ENCODE measurements around the gene C6orf62. TPM values are rescaled to one million over a fixed set of nuclear protein-coding genes. Genes with fewer than 3 reads are reported as not detected.

The C6orf62 gene
- total and polyA plus RNA-seq, 2 experiments from 2014 or later: 66.7 to 79.9 TPM

DNA sequence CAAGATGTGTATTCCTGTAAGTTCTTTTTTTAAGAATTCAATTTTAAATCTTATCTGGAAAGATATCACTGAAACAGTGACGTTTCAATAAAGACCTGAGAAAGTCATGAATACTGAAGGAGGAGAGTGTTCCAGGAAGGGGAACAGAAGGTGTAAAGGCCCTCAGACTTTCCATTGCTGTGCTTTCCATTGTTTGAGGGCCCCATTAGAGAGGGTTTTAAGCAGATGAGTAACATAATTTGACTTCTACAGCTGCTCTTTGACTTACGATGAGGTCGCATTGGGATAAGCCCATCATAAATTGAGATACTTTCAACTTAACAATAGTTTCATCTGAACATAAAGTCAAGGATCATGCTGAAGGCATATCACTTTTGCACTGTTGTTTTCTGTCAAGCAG is 27.4 kb downstream of the C6orf62 start (continued):
- TF ChIP-seq, protein P1, sequence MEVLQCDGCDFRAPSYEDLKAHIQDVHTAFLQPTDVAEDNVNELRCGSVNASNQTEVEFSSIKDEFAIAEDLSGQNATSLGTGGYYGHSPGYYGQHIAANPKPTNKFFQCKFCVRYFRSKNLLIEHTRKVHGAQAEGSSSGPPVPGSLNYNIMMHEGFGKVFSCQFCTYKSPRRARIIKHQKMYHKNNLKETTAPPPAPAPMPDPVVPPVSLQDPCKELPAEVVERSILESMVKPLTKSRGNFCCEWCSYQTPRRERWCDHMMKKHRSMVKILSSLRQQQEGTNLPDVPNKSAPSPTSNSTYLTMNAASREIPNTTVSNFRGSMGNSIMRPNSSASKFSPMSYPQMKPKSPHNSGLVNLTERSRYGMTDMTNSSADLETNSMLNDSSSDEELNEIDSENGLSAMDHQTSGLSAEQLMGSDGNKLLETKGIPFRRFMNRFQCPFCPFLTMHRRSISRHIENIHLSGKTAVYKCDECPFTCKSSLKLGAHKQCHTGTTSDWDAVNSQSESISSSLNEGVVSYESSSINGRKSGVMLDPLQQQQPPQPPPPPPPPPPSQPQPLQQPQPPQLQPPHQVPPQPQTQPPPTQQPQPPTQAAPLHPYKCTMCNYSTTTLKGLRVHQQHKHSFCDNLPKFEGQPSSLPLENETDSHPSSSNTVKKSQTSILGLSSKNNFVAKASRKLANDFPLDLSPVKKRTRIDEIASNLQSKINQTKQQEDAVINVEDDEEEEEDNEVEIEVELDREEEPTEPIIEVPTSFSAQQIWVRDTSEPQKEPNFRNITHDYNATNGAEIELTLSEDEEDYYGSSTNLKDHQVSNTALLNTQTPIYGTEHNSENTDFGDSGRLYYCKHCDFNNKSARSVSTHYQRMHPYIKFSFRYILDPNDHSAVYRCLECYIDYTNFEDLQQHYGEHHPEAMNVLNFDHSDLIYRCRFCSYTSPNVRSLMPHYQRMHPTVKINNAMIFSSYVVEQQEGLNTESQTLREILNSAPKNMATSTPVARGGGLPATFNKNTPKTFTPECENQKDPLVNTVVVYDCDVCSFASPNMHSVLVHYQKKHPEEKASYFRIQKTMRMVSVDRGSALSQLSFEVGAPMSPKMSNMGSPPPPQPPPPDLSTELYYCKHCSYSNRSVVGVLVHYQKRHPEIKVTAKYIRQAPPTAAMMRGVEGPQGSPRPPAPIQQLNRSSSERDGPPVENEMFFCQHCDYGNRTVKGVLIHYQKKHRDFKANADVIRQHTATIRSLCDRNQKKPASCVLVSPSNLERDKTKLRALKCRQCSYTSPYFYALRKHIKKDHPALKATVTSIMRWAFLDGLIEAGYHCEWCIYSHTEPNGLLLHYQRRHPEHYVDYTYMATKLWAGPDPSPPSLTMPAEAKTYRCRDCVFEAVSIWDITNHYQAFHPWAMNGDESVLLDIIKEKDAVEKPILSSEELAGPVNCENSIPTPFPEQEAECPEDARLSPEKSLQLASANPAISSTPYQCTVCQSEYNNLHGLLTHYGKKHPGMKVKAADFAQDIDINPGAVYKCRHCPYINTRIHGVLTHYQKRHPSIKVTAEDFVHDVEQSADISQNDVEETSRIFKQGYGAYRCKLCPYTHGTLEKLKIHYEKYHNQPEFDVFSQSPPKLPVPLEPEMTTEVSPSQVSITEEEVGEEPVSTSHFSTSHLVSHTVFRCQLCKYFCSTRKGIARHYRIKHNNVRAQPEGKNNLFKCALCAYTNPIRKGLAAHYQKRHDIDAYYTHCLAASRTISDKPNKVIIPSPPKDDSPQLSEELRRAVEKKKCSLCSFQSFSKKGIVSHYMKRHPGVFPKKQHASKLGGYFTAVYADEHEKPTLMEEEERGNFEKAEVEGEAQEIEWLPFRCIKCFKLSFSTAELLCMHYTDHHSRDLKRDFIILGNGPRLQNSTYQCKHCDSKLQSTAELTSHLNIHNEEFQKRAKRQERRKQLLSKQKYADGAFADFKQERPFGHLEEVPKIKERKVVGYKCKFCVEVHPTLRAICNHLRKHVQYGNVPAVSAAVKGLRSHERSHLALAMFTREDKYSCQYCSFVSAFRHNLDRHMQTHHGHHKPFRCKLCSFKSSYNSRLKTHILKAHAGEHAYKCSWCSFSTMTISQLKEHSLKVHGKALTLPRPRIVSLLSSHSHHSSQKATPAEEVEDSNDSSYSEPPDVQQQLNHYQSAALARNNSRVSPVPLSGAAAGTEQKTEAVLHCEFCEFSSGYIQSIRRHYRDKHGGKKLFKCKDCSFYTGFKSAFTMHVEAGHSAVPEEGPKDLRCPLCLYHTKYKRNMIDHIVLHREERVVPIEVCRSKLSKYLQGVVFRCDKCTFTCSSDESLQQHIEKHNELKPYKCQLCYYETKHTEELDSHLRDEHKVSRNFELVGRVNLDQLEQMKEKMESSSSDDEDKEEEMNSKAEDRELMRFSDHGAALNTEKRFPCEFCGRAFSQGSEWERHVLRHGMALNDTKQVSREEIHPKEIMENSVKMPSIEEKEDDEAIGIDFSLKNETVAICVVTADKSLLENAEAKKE (CRISPR knock-in tag; IDR thresholded peaks at IDR 0.05): no peak

DNA sequence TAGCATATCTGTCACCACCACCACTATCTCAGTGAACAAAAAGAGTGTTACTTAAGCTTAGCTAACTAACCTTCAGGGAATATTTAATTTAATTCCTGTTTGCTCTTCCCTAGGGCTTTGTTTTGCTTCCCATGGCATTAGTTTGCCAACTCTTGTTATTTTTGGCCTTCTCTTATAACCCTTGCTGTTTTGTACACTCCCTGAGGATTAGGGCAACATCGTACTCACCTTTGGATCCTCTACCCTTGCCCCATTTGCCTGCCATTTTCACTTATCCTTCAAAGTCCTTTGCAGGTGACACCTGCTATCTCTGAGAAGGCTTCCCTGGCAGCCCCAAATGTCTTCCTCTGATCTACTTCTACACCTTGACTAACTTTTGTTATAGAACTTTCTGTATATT is 28.4 kb downstream of the C6orf62 start:
- Mint-ChIP-seq H3K4me3 (no peak overlapping the region), H3K27me3 (ENCODE audit: insufficient read depth, low read depth, poor library complexity) (no peaks in the 10 kb centered on the region)
- TF ChIP-seq CREB1 (CRISPR knock-in tag; IDR thresholded peaks at IDR 0.05; ENCODE audit: low read depth) (no peak), JUNB (IDR thresholded peaks at IDR 0.05; ENCODE audit: unreplicated experiment) (no peak), ZNF331 (CRISPR knock-in tag; IDR thresholded peaks at IDR 0.05; ENCODE audit: low read depth) (no peak), NANOG (IDR thresholded peaks at IDR 0.05; ENCODE audit: borderline replicate concordance) (no peak)
- TF ChIP-seq, protein P1 (CRISPR knock-in tag; IDR thresholded peaks at IDR 0.05): no peak
- TF ChIP-seq, protein P2, sequence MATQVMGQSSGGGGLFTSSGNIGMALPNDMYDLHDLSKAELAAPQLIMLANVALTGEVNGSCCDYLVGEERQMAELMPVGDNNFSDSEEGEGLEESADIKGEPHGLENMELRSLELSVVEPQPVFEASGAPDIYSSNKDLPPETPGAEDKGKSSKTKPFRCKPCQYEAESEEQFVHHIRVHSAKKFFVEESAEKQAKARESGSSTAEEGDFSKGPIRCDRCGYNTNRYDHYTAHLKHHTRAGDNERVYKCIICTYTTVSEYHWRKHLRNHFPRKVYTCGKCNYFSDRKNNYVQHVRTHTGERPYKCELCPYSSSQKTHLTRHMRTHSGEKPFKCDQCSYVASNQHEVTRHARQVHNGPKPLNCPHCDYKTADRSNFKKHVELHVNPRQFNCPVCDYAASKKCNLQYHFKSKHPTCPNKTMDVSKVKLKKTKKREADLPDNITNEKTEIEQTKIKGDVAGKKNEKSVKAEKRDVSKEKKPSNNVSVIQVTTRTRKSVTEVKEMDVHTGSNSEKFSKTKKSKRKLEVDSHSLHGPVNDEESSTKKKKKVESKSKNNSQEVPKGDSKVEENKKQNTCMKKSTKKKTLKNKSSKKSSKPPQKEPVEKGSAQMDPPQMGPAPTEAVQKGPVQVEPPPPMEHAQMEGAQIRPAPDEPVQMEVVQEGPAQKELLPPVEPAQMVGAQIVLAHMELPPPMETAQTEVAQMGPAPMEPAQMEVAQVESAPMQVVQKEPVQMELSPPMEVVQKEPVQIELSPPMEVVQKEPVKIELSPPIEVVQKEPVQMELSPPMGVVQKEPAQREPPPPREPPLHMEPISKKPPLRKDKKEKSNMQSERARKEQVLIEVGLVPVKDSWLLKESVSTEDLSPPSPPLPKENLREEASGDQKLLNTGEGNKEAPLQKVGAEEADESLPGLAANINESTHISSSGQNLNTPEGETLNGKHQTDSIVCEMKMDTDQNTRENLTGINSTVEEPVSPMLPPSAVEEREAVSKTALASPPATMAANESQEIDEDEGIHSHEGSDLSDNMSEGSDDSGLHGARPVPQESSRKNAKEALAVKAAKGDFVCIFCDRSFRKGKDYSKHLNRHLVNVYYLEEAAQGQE (IDR thresholded peaks at IDR 0.05; ENCODE audit: unreplicated experiment): no peak

More for the DNA sequence above, 28.4 kb downstream of the C6orf62 start:
- Histone ChIP-seq H3K27me3 (ENCODE audit: insufficient read depth) (no peaks in the 10 kb centered on the region), H3F3A (replicated peaks; ENCODE audit: low read depth) (no peaks in the 10 kb centered on the region), H3K36me3 (ENCODE audit: insufficient read depth) (no peaks in the 10 kb centered on the region; the same call in 1 of the 2 replicates), H3K4me2 (no peak overlapping the region), H3K27ac (ENCODE audit: low read depth) (no peak overlapping the region), H3K9me2 (ENCODE audit: insufficient read depth) (no peaks in the 10 kb centered on the region), H2AFZ (no peak overlapping the region), H4K20me1 (replicated peaks; ENCODE audit: insufficient read depth) (no peaks in the 10 kb centered on the region; the same call in 1 of the 2 replicates), H3K79me2 (replicated peaks; ENCODE audit: insufficient read depth) (peaks cover 7% of the 10 kb centered on the region), H3K4me1 (ENCODE audit: insufficient read depth) (no peaks in the 10 kb centered on the region), H3K4me3 (no peak overlapping the region)
- ATAC-seq: no peak
- Mint-ChIP-seq H3K27ac (no peak overlapping the region), H3K36me3 (ENCODE audit: low read depth) (peaks cover 16% of the 10 kb centered on the region), H3K9me3 (no peaks in the 10 kb centered on the region), H3K4me1 (peaks cover 18% of the 10 kb centered on the region)
- DNase-seq (ENCODE audit: low spot score): no peak
